HT1080 (cell line): ENCODE results near the gene ZNF783. TPM values are rescaled to one million over a fixed set of nuclear protein-coding genes. Genes with fewer than 3 reads are reported as not detected.

Experiments
- DNase-seq: peaks from one replicate; pipeline ENCODE4 v3.0.0-alpha.2; 2015; ENCODE audit warnings: low read depth
- total RNA-seq: library from RNA; depleted of rRNA; stranded (reverse); fragments of >200 nt; shearing (Covaris generic); gene quantifications from 2 replicates; pipeline ENCODE4 v1.2.3, GENCODE V29; 2014

Gene ZNF783
- total RNA-seq, 1 experiment from 2014 or later: 5.2 TPM

GRCh38 chr7:149280661-149281507, 18.9 kb downstream of the ZNF783 start:
- DNase-seq: no peak

- DNase-seq: no peak
These were observed 19.7 kb downstream of the ZNF783 start for GRCh38 chr7:149281508-149282330.

- no peak for DNase-seq
These were observed 20.3 kb downstream of the ZNF783 start for GRCh38 chr7:149282331-149282655.

GRCh38 chr7:149283321-149283720, 21.3 kb downstream of the ZNF783 start:
- no peak for DNase-seq

- no peak for DNase-seq
These were observed 22.3 kb downstream of the ZNF783 start for GRCh38 chr7:149284343-149284742.

- DNase-seq: no peak
These were observed 23.0 kb downstream of the ZNF783 start for GRCh38 chr7:149284850-149285585.

- no peak for DNase-seq
These were observed 23.6 kb downstream of the ZNF783 start for GRCh38 chr7:149285603-149286002.

GRCh38 chr7:149286811-149287400, 24.9 kb downstream of the ZNF783 start:
- no peak for DNase-seq

- DNase-seq: no peak
These were observed 25.6 kb downstream of the ZNF783 start for GRCh38 chr7:149287622-149288021.

- no peak for DNase-seq
These were observed 27.3 kb downstream of the ZNF783 start for GRCh38 chr7:149289262-149289661.

GRCh38 chr7:149289856-149290255, 27.9 kb downstream of the ZNF783 start:
- no peak for DNase-seq

GRCh38 chr7:149291036-149291780, 29.2 kb downstream of the ZNF783 start:
- no peak for DNase-seq

GRCh38 chr7:149291781-149292461, 29.9 kb downstream of the ZNF783 start:
- no peak for DNase-seq

GRCh38 chr7:149292462-149292823, 30.4 kb downstream of the ZNF783 start:
- no peak for DNase-seq

- no peak for DNase-seq
These were observed 31.3 kb downstream of the ZNF783 start for GRCh38 chr7:149293338-149293737.

- no peak for DNase-seq
These were observed 32.1 kb downstream of the ZNF783 start for GRCh38 chr7:149293946-149294633.

- no peak for DNase-seq
These were observed 32.9 kb downstream of the ZNF783 start for GRCh38 chr7:149294634-149295480.

- no peak for DNase-seq
These were observed 33.5 kb downstream of the ZNF783 start for GRCh38 chr7:149295481-149295850.

- DNase-seq: no peak
These were observed 34.4 kb downstream of the ZNF783 start for GRCh38 chr7:149296368-149296767.
